OCI-LY7 (cell line): Measurements from ENCODE around the gene CPNE4.

ENCODE experiments used
- CTCF ChIP-seq: fragments of 200-600 bp; sonication (generic); conservative IDR thresholded peaks from 2 replicates; pipeline ENCODE4 v1.5.1; 2014; ENCODE audit warnings: mild to moderate bottlenecking, antibody characterized with exemption, low read length, moderate library complexity, mixed read lengths
- EZH2phosphoT487 ChIP-seq: fragments of 200-600 bp; sonication (generic); IDR thresholded peaks from 2 replicates; pipeline ENCODE4 v1.6.1; 2018; ENCODE audit warnings: low read depth, borderline replicate concordance, mild to moderate bottlenecking, mixed run types, antibody characterized with exemption, low read length, moderate library complexity, mixed read lengths

- TF ChIP-seq CTCF (no peak), EZH2phosphoT487 (no peak)
Observed at GRCh38 chr3:131485119-131485518, 549.7 kb downstream of the CPNE4 start.
